Muscle of back (tissue), 11 donors: ENCODE measurements around the gene PRDM15. TPM values are rescaled to one million over a fixed set of nuclear protein-coding genes. Genes with fewer than 3 reads are reported as not detected.
"Not testable (repeated sequence)": the region's sequence is repeated elsewhere in the genome, so short reads cannot be mapped to it uniquely, and the experiment has no call there.

Experiments used
- DNase-seq, 3 donors: peaks; one replicate each; pipeline versions ENCODE4 v3.0.0 to v3.0.0-alpha.2; 2013
- polyA plus RNA-seq, 10 donors: library from polyadenylated mRNA; unstranded; fragments of 120-200 nt; gene quantifications; one replicate each; pipeline ENCODE4 v1.2.1, GENCODE V29; 2013; ENCODE audit not compliant: insufficient read length in 10 of 10

Gene PRDM15
- polyA plus RNA-seq, 10 donors: 3.4 to 6.6 (median 4.2) TPM

DNA sequence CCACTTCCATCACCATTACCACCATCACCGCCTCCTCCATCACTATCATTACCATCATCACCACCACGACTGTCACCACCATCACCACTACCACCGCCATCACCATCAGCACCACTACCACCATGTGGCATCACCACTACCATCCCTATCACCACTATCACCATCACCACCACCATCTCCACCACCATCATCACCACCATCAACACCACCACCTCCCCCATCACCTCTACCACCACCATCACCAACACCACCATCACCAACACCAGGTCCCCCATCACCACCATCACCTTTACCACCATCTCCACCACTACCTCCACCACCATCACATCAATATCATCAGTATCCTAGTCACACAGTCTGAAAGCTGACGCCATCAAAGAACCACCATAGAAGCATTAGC is 72.4 kb downstream of the PRDM15 start:
- DNase-seq: no peak

DNA sequence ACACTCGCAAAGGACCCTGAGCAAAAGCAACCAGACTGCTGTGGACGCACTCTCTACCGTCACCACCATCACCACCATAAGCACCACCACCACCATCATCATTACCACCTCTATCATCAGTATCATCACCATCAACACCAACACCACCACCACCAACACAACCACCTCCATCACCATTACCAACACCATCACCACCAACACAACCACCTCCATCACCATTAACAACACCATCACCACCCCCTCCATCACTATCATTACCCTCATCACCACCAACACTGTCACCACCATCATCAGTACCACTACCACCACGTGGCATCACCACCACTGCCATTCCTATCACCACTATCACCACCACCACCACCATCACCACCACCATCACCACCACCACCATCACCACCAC is 73.5 kb downstream of the PRDM15 start:
- no peak for DNase-seq

DNA sequence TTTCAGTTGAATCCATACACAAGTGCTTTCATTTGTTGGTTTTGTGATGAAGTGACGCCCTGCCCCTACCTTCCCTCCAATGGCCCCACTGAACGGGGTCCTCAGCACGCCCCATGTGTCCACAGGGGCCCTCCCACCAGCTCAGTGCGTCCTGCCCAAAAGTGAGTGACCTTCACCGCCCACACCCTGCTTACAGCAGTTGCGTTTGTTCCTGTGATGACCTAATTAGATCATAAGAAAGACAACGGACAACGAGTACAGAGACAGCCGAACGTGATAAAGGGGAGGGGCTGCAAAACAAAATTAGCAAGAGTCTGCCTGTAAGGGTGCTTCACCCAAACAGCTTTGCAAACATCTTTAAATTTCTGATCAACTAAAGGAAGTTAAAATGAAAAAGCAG is 74.1 kb downstream of the PRDM15 start:
- DNase-seq: no peak

DNA sequence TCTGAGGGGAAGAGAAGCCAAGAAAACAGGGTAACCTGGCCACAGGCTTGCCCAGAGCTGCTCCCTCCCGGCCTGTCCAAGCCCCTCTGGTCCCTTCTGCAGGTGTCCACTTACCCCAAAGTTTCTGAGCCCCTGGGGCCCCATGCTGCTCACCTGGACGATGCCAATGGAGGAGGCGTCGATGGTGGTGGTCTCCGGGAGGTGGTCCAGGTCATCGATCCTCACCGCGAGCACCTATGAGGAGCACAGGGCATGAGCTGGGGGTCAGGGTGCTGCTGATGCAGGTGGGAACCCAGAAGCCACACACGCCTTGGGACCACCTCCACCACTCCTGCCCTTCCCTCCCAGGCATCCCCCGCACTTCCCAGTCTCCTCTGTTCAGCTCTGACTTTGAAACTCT is 74.8 kb downstream of the PRDM15 start:
- no peak for DNase-seq

DNA sequence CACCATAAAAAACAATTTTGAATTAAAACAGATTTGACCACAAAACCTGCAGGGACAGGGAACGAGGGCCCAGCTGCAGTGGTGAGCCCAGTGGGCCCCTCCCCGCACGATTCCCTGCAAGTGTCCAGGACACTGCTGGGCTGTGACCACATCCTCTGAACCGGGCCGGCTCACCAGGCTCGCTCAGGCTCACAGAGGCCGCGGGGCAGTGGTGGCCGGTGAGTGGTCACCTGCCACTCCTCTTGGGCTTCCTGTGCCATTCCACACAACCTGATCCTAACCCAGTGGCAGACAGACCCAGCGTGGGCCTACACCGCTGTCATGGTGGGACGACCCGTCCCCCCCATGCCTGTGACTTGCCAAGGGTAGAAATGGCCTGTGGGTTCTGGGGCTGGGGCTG is 75.8 kb downstream of the PRDM15 start:
- no peak for DNase-seq

DNA sequence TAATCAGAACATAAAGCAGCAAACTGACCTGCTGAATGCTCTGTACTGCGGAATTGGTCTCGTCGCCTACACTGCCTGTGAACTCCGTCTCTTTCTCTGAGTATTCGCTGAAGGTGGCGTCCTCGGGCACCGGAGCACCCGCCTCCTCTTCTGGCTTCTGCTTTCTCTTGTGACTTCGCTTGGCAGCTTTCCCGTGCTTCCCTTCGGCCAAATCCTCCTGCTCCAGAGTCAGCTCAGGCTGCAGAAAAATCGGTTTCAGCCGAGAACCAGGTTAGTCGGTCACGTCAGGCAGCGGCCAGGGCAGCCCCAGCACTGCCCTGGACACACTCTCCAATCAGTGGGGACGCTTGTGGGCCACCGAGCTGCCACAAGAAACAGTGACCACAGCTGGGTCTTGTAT is 76.5 kb downstream of the PRDM15 start:
- DNase-seq: peak; percentile 32 to 73 (median 59)

DNA sequence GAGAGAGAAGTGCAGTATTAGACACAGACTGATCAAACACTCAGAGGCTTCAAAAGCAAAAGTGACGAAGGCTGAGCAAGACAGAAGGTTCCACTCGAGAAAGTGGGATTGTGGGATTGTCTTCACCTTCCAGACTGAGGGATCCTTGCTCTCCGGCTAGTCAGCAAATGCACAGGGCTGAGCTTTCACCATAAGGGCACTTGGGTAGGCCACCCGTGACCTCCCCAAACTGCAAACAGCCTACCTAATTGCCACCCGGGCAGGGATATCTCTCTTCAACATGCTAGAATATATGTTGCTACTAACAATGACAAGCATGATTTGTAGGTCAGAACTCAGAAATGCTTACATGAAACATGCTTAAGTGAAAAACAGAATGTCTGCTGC is 77.0 kb downstream of the PRDM15 start:
- DNase-seq: no peak

DNA sequence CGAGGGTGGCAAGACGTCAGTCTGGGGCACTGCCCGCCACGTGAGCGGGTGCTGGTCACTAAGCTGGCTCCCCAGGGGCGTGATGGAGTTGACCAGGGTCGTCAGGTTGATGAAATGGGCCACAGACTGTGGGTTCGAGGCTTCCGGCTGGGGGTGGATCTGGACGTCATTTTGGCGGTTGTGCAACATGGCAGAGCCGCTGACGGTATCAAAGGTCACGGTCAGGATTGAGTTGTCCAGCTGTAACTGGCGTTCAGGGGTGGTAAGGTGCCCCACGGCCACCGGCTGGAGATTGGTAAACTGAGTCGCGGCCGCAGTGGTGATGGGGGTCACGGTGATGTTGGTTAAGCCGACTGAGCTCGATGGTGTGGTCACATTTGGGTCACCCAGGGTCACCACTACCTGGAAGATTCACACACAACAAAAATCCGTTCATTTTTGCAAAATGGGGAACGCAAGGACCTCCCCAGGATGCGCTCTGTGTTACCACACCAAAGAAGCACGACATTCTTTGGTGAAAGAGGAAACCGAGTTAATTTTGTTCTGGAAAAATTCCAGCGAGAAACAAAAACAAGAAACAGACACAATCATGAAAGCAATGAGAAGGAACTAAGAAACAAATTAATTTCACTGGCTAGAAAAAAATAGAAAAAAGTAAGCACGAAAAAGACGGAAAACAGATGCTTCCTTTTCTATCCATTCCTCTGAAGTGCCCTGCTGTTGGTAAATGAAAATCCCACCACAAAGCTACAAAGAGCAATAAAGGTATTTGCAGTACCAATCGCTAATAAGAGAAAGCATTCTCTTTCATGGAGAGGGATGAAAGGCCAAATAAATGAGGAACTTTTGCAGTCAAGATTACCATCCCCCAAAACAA is 77.6 kb downstream of the PRDM15 start:
- DNase-seq: no peak

DNA sequence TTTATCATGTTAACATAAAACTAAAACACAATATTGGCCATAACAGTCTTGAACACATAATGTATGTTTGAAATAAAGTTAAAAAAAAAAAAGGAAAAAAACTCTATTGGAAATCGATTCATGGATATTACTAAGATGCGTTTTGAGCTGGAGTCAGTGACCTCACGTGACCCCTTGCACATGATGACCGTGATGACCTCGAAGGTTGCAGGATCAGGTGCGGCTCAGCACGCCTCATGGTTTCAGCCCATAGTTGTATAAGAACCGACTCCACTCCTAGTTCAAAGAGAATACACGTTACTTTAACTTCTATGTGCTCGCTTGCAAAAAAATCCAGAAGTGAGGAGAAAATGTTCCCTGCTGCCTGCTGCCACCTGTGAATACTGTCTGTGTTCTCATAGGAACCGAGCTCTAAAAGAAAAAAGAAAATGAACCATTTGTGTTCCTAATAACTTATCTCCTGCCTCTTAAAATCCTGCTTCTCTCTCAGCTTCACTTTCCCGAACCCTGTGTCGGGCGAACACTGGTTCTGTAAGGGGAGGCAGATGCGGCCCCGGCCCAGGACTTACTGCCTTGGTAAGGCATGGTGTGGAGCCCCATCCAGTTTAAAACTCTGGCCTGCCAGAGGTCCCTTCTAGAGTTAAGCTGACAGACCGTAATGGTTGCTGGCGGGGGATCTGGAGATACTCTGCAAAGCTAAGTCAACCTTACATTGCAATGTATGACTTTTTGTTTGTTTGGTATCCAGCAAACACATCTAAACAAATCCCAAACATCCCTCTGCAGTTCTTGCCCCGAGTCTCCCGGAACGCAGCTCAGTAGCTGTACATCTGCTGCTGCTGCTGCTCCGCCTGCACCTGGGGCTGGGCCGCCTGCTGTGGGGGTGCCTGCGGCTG is 78.5 kb downstream of the PRDM15 start:
- peak in 1 of 3 donors; percentile 44 for DNase-seq

DNA sequence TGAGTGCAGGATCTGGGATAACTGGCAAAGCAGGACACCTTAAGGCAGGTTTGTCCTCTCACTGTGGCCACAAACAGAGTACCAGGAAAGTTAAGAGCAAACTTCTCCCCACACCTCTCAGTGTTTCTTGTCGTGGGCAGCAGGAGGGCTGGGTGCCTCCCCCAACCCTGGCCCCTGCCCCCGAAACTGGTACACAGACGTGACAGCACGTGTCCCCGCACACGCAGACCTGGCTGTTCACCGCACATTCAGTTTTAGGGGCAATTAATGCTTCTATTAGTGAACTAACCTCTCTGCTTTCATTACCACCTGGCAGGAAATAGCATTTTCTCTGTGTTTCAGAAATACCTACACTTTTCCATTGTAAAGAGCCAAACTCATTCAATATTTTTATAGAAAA is 79.4 kb downstream of the PRDM15 start:
- DNase-seq: no peak

DNA sequence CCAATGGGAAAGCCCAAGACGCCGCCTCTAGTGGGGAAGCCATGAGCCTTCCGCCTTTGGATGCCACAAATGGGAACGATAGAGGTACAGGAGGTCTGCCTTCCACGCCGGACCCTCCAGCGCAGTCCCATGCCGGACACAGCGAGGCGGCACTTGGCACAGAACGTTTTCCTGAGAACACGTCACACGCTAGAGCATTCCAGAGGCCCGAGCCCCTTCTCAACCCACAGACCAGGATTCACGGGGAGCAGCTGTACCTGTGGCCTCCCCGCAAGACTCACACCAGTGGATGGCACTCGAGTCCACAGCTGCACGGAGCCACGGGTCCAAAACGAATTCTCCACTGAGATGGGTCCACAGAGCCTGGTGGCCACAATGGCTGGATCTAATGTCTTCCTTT is 80.8 kb downstream of the PRDM15 start:
- no peak for DNase-seq

DNA sequence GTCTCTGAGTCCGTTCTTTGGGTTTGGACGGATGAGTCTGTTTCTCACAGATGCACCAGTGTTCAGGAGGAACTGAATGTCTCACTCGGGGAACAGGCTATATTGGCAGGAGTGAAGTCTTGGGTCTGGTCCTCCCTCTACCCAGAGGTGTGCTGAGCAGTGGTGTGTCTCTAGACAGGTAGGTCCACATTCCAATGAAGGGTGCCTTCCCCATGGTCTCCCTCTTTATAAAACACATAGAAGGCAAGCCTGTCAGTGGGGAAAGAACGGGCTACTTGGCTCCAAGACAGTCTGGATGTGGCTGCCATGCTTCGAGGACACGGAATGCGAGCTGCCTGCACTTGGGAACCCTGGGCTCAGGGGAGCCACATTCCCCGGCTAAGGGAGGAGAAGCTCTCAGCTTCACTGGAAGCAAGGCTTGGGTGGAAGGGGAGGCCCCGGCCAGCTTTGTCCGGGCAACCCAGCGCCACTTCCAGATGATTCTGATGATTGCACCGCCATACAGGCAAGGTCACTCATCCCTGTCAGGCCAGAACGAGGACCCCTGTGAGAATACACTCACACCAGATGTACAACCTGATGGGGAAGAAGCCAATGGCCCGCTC is 82.6 kb downstream of the PRDM15 start:
- no peak for DNase-seq

DNA sequence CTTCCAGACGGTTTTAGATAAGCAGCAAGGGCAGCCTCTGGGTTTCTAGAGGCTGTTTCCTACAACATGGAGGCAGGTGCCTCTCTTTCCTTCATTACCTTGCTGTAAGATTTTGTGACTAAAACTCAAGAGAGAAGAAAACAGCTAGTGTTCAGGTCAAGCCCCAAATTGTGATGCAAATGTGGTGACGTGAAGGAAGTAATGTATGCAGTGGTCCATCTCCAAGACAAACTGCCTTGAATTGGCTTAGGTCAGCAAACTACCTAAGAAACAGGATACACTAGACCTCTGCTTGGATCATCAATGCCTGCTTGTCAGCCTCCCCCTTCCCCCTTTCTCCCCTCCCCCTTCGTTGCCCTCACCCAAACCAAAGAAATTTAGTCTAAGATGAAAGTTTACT is 83.4 kb downstream of the PRDM15 start:
- no peak for DNase-seq

DNA sequence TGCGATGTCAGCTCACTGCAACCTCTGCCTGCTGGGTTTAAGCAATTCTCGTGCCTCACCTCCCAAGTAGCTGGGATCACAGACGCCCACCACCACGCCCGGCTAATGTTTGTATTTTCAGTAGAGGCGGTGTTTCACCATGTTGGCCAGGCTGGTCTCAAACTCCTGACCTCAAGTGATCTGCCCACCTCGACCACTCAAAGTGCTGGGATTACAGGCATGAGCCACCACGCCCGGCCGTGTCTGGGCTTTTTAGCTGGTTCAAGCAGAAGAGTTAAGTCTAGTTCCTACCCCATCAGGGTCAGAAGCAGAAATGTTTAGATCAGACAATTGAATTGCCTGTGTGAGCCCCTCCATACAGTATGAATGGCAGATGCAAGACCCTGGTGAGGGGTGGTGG is 84.5 kb downstream of the PRDM15 start:
- no peak for DNase-seq

DNA sequence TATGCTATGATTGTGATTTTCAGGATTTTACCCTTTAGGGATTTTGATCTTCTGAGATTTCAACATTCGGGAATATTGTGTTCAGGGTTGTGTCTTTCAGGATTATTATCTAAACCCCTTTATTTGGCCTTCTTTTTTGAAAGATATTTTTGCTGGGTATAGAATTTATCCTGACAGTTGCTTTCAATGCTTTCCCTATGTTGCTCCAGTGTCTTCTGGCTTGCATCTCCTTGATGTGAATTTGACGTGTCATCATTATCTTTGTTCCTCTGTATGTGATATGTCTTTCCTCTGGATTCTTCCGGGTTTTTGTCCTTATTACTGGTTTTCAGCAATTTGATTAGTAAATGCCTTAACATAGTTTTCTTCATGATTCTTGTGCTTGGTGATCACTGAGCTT is 86.4 kb downstream of the PRDM15 start:
- DNase-seq: no peak

DNA sequence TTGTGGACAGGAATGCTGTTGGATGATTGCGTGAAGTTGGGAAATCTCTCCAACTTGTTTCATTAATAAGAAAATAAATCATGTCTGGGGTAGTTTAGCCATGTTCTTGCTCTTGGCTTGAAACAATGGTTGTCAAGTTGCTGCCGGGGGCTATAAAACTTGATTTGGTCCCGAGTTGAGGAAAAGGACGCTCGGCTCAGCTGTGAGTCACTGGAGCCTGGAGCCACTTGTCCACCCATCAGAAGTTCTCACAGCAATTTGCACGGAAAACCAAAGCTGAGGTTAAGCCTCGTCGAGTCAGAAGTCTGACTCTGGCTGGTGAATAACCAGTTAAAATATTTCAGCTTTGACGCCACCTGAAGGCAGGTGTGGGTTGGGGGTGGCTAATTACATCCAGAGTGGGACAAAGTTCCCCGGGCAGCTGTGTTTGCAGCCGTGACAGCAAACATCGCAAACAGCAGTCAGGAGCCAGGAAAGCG is 92.6 kb downstream of the PRDM15 start:
- DNase-seq: peak in 1 of 3 donors; percentile 62

DNA sequence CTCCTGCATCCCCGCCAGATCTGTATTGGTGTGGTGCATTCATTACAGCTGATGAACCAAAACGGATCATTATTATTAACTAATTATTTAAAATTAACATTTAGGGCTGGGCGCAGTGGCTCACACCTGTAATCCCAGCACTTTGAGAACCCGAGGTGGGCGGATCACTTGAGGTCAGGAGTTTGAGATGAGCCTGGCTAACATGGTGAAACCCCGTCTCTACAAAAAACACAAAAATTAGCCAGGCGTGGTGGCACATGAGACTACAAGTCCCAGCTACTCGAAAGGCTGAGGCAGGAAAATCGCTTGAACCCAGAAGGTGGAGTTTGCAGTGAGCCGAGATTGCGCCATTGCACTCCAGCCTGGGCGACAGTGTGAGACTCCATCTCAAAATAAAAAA is 93.9 kb downstream of the PRDM15 start:
- not testable (repeated sequence) for DNase-seq

DNA sequence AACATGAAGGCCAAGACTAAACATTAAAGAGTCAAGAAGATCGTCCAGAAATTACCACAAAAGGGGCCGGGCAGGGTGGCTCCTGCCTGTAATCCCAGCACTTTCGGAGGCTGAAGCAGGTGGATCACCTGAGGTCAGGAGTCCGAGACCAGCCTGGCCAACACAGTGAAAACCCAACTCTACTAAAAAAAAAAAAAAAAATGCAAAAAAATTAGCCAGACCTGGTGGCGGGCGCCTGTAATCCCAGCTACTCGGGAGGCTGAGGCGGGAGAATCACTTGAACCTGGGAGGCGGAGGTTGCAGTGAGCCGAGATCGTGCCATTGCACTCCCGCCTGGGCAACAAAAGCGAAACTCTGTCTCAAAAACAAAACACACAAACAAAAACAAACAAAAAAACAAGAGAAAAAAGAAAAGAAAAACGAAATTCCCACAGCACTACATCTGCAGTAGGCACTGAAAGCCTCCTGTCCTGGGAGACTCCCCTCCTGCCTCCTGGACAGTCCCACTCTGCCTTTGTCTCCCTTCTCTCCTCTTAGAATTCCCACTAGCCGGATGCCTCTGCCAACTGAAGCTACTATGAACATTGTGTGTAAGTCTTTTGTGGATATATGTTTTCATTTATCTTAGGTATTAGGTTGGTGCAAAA is 94.6 kb downstream of the PRDM15 start:
- DNase-seq: no peak

DNA sequence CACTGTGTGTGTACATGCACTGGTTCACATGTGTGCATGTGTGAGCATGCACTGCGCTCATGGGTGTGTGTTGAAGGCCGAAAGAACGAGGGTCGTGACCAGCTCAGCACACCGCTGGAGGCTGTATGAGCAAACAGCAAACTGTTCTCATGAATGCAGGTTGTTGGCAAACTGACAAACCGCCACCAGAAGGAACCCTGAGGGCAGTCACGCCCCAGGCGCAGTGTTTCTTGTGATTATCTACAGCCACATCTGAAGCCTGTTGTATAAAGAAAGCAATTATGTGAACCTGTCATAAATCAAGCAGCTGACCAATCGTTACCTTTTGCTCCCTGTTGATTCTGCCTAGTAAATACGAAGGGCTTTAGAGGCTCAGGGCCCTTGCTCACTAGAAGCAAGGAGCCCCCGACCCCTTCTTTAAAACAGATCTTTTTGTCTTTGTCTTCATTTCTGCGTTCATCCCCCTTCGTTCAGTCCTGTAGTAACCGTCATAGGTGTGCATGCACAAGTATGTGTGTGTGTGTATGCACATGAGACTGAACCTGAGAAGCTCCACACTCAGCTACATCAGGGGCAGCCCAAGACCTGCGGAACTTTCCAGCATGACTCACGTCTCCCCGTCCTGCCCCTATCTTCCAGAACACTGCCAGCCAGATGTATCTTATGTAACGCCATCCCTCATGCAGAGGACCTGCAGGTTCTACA is 95.5 kb downstream of the PRDM15 start:
- DNase-seq: no peak

DNA sequence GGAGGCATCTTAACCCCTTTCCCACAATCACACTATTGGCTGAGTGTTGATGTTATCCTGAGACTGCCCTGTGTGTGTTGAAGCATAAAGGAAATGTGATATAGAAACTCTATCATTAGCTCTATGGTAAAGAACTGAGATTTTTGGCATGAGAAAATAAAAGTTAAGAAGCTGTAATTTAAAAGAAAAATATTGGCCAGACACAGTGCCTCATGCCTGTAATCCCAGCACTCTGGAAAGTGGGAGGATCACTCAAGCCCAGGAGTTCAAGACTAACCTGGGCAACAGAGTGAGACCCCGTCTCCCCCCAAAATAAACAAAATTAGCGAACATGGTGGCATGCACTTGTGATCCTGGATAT is 98.1 kb downstream of the PRDM15 start:
- no peak for DNase-seq

DNA sequence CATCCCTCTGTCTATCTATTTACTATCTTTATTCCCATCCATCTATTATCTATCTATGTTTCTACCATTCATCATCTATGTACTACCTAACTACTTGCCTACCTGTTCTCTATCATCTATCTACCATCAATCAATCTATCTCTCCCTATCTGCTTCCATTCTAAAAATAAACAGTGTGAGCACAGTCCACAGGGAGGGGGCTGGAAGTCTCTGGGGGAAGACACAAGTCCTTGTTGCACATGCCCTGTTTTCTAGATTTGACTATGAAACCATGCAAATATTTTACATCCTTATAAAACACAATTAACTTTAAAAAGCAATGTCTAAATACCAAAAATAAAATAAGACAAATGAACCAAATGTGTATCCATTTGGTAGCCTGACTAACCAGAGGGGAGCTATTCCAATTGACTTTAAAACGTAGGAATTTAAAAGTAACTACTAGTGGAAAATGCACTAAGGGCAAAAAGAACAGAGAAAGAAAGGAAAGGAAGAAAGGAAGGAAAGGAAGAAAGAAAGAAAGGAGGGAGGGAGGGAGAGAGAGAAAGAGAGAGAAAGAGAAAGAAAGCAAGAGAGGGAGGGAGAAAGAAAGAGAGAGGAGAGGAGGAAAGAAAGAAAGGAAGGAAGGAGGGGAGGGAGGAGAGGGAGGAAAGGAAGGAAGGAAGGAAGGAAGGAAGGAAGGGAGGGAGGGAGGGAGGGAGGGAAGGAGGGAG is 98.7 kb downstream of the PRDM15 start:
- DNase-seq: no peak
